SK-N-MC (cell line): ENCODE data around the gene PPP2R2B.

Source experiments
- EZH2 ChIP-seq: fragments of 200-600 bp; sonication (generic); IDR thresholded peaks from one replicate; pipeline ENCODE4 v1.6.1; 2017; ENCODE audit warnings: antibody characterized with exemption
- POLR2AphosphoS5 ChIP-seq: IDR thresholded peaks from 2 replicates; pipeline ENCODE4 v1.6.1; 2012; ENCODE audit warnings: mild to moderate bottlenecking, low read depth, low read length, borderline replicate concordance

- TF ChIP-seq EZH2 (no peak), POLR2AphosphoS5 (no peak)
These were observed 105.6 kb downstream of the PPP2R2B start for GRCh38 chr5:146772881-146773466.
